ENCODE results near the gene NSMCE4A.

Gene NSMCE4A

GRCh38 chr10:121956111-121957061 lies 18.6 kb downstream of the NSMCE4A start:
- Histone ChIP-seq H3K27ac (no peak overlapping the region), H3K4me3 (ENCODE audit: low read depth in 1 of 2, low read length in 1 of 2) (no peak overlapping the region)

GRCh38 chr10:121952226-121952625 lies 22.8 kb downstream of the NSMCE4A start:
- Histone ChIP-seq H3K4me3 (ENCODE audit: low read depth in 1 of 2, low read length in 1 of 2) (no peak overlapping the region), H3K36me3 (no peaks in the 10 kb centered on the region), H3K9me3 (no peaks in the 10 kb centered on the region), H3K27ac (no peak overlapping the region), H3K27me3 (no peaks in the 10 kb centered on the region), H3K4me1 (ENCODE audit: control insufficient read depth in 1 of 2, insufficient read depth in 1 of 2, low read depth in 1 of 2, low read length in 1 of 2) (peaks cover 7 to 10% of the 10 kb centered on the region in 2 experiments)
- TF ChIP-seq, protein P1, sequence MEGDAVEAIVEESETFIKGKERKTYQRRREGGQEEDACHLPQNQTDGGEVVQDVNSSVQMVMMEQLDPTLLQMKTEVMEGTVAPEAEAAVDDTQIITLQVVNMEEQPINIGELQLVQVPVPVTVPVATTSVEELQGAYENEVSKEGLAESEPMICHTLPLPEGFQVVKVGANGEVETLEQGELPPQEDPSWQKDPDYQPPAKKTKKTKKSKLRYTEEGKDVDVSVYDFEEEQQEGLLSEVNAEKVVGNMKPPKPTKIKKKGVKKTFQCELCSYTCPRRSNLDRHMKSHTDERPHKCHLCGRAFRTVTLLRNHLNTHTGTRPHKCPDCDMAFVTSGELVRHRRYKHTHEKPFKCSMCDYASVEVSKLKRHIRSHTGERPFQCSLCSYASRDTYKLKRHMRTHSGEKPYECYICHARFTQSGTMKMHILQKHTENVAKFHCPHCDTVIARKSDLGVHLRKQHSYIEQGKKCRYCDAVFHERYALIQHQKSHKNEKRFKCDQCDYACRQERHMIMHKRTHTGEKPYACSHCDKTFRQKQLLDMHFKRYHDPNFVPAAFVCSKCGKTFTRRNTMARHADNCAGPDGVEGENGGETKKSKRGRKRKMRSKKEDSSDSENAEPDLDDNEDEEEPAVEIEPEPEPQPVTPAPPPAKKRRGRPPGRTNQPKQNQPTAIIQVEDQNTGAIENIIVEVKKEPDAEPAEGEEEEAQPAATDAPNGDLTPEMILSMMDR (IDR thresholded peaks at IDR 0.05) = no peak

More at GRCh38 chr10:121956111-121957061, 18.6 kb downstream of the NSMCE4A start:
- Histone ChIP-seq H3K4me1 (ENCODE audit: control insufficient read depth in 1 of 2, insufficient read depth in 1 of 2, low read depth in 1 of 2, low read length in 1 of 2) (no peaks in the 10 kb centered on the region), H3K36me3 (peaks cover 11% of the 10 kb centered on the region), H3K27me3 (no peaks in the 10 kb centered on the region), H3K9me3 (no peaks in the 10 kb centered on the region)
- TF ChIP-seq, protein P1 (IDR thresholded peaks at IDR 0.05) = no peak

- Histone ChIP-seq H3K27ac (no peak overlapping the region), H3K4me1 (ENCODE audit: control insufficient read depth in 1 of 2, insufficient read depth in 1 of 2, low read depth in 1 of 2, low read length in 1 of 2) (peaks cover 16 to 18% of the 10 kb centered on the region in 2 experiments), H3K9me3 (no peaks in the 10 kb centered on the region), H3K36me3 (no peaks in the 10 kb centered on the region), H3K27me3 (no peaks in the 10 kb centered on the region), H3K4me3 (ENCODE audit: low read depth in 1 of 2, low read length in 1 of 2) (no peak overlapping the region)
- TF ChIP-seq, protein P1 (IDR thresholded peaks at IDR 0.05) = no peak
These were observed 25.6 kb downstream of the NSMCE4A start for GRCh38 chr10:121949451-121949850.

GRCh38 chr10:121949049-121949448 lies 26.0 kb downstream of the NSMCE4A start:
- Histone ChIP-seq H3K9me3 (no peaks in the 10 kb centered on the region), H3K27ac (no peak overlapping the region), H3K4me3 (ENCODE audit: low read depth in 1 of 2, low read length in 1 of 2) (no peak overlapping the region), H3K36me3 (no peaks in the 10 kb centered on the region), H3K27me3 (no peaks in the 10 kb centered on the region), H3K4me1 (ENCODE audit: control insufficient read depth in 1 of 2, insufficient read depth in 1 of 2, low read depth in 1 of 2, low read length in 1 of 2) (peaks cover 16 to 18% of the 10 kb centered on the region in 2 experiments)
- TF ChIP-seq, protein P1 (IDR thresholded peaks at IDR 0.05) = no peak

DNA sequence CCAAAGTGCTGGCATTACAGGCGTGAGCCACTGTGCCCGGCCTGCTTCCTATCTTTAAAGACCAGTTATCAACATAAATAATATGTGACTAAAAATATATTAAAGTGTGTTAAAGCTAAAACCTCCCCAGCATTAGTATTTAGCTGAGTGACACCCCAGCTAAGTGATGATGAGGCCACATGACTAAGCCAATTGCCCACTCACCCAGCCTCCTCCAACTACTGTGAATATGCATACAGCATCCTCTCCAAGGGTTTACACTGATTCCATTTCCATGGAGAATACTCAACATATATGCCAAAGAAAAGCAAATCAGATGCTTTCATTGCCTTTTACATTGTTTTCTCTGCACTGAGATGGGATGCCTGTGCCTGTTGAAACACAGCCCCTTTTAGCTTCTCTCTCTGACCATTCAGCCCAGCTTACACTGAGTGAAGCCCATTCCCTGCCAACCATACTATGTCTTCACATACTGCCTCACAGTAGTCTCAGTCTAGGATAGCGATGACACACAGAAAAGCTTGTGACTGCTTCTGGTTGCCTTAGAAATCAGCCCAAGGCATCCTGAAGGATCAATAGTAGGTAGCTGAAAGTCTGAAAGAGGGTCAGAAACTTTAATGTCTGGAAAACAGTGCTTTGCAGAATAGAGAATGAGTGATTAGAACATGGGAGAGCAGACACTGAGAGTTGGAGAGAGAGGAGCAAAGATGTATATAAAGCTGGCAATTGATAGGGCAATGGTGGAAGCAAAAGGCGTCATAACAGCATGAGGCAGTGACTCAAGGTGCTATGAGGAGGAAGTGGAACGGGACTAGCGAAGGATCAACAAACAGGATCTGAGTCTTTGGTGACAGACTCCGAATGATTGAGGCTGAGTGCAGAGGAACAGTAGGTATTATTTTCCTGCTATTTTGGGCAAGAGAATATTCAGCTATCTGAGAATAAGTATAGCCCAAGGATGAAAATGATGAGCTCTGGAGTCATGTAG lies 27.4 kb downstream of the NSMCE4A start:
- no peaks in the 10 kb centered on the region for H3K27me3 ChIP-seq
- H3K36me3 ChIP-seq = no peaks in the 10 kb centered on the region
- TF ChIP-seq, protein P1 (IDR thresholded peaks at IDR 0.05) = no peak
- no peaks in the 10 kb centered on the region for H3K9me3 ChIP-seq
- peaks cover 27% of the 10 kb centered on the region in 2 experiments for H3K4me1 ChIP-seq (ENCODE audit: control insufficient read depth in 1 of 2, insufficient read depth in 1 of 2, low read depth in 1 of 2, low read length in 1 of 2)
- H3K4me3 ChIP-seq (ENCODE audit: low read depth in 1 of 2, low read length in 1 of 2) = no peak overlapping the region
- H3K27ac ChIP-seq = no peak overlapping the region
